ENCODE measurements around the gene PUDP. TPM values are rescaled to one million over a fixed set of nuclear protein-coding genes. Genes with fewer than 3 reads are reported as not detected.

PUDP gene
- total RNA-seq, 2 donors from 2014 or later: 17.2 to 27.0 TPM

GRCh38 chrX:7083021-7083420, 64.9 kb downstream of the PUDP start:
- no peak for DNase-seq (ENCODE audit: low spot score)

GRCh38 chrX:7082556-7082955, 65.4 kb downstream of the PUDP start:
- no peak overlapping the region for H3K4me3 ChIP-seq
- no peaks in the 10 kb centered on the region for H3K36me3 ChIP-seq
- H3K27me3 ChIP-seq: no peaks in the 10 kb centered on the region
- no peak for DNase-seq (ENCODE audit: low spot score)
- TF ChIP-seq CTCF (IDR thresholded peaks at IDR 0.05): no peak
- no peak overlapping the region for H3K27ac ChIP-seq
- H3K4me1 ChIP-seq: no peaks in the 10 kb centered on the region
- H3K9me3 ChIP-seq: no peaks in the 10 kb centered on the region

More at GRCh38 chrX:7083021-7083420, 64.9 kb downstream of the PUDP start:
- Histone ChIP-seq H3K27ac (no peak overlapping the region), H3K27me3 (no peaks in the 10 kb centered on the region), H3K9me3 (no peaks in the 10 kb centered on the region), H3K36me3 (no peaks in the 10 kb centered on the region), H3K4me1 (no peaks in the 10 kb centered on the region), H3K4me3 (no peak overlapping the region)
- TF ChIP-seq CTCF (IDR thresholded peaks at IDR 0.05): no peak

GRCh38 chrX:7077241-7078230, 70.4 kb downstream of the PUDP start:
- Histone ChIP-seq H3K27ac (no peak overlapping the region), H3K36me3 (peaks cover 6% of the 10 kb centered on the region), H3K4me1 (no peaks in the 10 kb centered on the region), H3K9me3 (no peaks in the 10 kb centered on the region), H3K27me3 (no peaks in the 10 kb centered on the region), H3K4me3 (no peak overlapping the region)
- DNase-seq (ENCODE audit: low spot score): peak; percentile 28
- TF ChIP-seq CTCF (IDR thresholded peaks at IDR 0.05): no peak

- DNase-seq (ENCODE audit: low spot score): no peak
- Histone ChIP-seq H3K27me3 (no peaks in the 10 kb centered on the region), H3K4me1 (no peaks in the 10 kb centered on the region), H3K36me3 (peaks cover 6% of the 10 kb centered on the region), H3K4me3 (no peak overlapping the region), H3K9me3 (no peaks in the 10 kb centered on the region), H3K27ac (no peak overlapping the region)
- no peak for TF ChIP-seq CTCF (IDR thresholded peaks at IDR 0.05)
These were observed 71.7 kb downstream of the PUDP start for GRCh38 chrX:7076245-7076661.

- H3K36me3 ChIP-seq: peaks cover 6% of the 10 kb centered on the region
- DNase-seq (ENCODE audit: low spot score): no peak
These were observed 73.1 kb downstream of the PUDP start for GRCh38 chrX:7074908-7075204.

More at GRCh38 chrX:7074908-7075204, 73.1 kb downstream of the PUDP start:
- H3K4me3 ChIP-seq: no peak overlapping the region
- H3K4me1 ChIP-seq: no peaks in the 10 kb centered on the region
- H3K27me3 ChIP-seq: no peaks in the 10 kb centered on the region
- H3K27ac ChIP-seq: no peak overlapping the region
- no peaks in the 10 kb centered on the region for H3K9me3 ChIP-seq
- TF ChIP-seq CTCF (IDR thresholded peaks at IDR 0.05): no peak
